T-helper 2 cell treated with Interferon-gamma antibody and Interleukin-4, amounts not matched to agents 5 μg/mL and 100 μg/mL, for 36 hours (primary cell): ENCODE measurements around the gene TRIM17.

Experiments
- DNase-seq: peaks from one replicate; pipeline ENCODE4 v3.0.0; 2021; ENCODE audit warnings: low spot score
- H3K27ac Mint-ChIP-seq: one replicate; pipeline ENCODE4 v1.8.0; 2021; ENCODE audit warnings: mild to moderate bottlenecking, mixed read lengths
- H3K27me3 Mint-ChIP-seq: one replicate; pipeline ENCODE4 v1.8.0; 2021; ENCODE audit warnings: low read depth, mixed read lengths
- H3K36me3 Mint-ChIP-seq: one replicate; pipeline ENCODE4 v1.8.0; 2021; ENCODE audit warnings: low read depth, mixed read lengths
- H3K4me1 Mint-ChIP-seq: one replicate; pipeline ENCODE4 v1.8.0; 2021; ENCODE audit warnings: low read depth, mixed read lengths
- H3K4me3 Mint-ChIP-seq: one replicate; pipeline ENCODE4 v1.8.0; 2022; ENCODE audit warnings: mild to moderate bottlenecking, moderate library complexity, mixed read lengths
- H3K9me3 Mint-ChIP-seq: one replicate; pipeline ENCODE4 v1.8.0; 2021; ENCODE audit warnings: mixed read lengths

Gene TRIM17

GRCh38 chr1:228378873-228379460 is 37.7 kb downstream of the TRIM17 start:
- Mint-ChIP-seq H3K27me3 (peaks cover 38% of the 10 kb centered on the region), H3K27ac (peak overlapping the region; percentile 20), H3K4me3 (peak overlapping the region; percentile 87), H3K9me3 (no peaks in the 10 kb centered on the region), H3K36me3 (no peaks in the 10 kb centered on the region), H3K4me1 (peaks cover 6% of the 10 kb centered on the region)
- DNase-seq = no peak

DNA sequence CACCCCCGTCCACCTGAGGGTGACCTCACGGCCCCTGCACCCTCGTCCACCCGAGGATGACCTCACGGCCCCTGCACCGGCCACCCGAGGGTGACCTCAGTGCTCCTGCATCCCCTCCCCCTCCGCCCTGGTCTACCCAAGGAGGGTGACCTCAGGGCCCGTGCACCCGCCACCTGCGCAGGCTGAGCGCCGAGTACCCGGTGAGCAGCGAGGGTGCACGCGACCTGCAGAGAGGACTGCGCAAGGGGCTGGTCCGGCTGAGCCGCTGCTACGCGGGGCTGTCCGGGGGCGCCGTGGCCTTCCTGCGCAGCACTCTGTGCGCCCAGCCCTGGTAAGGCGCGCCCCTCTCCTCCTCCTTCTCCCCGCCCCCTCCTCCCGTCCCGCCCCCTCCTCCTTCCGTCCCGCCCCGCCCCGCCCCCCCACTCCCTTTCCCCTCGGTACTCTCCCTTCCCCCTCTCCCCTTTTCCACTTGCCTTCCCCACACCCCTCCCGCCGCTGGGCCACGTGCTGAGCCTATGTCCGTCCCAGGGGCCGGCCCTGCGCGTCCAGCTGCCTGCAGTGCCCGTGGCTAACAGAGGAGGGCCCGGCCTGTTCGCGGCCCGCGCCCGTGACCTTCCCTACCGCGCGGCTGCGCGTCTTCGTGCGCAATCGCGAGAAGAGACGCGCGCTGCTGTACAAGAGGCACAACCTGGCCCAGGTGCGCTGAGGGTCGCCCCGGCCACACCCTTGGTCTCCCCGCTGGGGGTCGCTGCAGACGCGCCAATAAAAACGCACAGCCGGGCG is 38.4 kb downstream of the TRIM17 start:
- Mint-ChIP-seq H3K27me3 (peaks cover 36% of the 10 kb centered on the region), H3K27ac (no peak overlapping the region), H3K4me3 (peak overlapping the region; percentile 87), H3K4me1 (peaks cover 6% of the 10 kb centered on the region), H3K9me3 (no peaks in the 10 kb centered on the region), H3K36me3 (no peaks in the 10 kb centered on the region)
- peak; percentile 49 for DNase-seq

DNA sequence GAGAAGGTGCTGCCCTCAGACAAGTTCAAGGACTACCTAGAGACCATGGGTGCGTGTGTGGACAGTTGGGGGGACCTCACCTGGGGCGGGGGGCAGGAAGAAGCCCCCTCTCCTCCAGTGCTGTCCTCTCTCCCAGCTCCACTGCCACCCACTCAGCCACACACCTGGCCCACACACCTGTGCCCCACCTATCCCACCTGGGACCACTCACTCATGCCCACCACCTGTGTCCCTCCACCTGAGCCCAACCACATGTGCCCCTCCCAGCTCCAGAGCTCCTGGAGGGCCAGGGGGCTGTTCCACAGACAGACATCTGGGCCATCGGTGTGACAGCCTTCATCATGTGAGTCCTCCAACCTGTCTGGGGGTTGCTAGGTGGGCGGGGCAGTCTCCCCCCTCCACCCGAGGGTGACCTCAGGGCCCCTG is 39.0 kb downstream of the TRIM17 start:
- no peak overlapping the region for H3K27ac Mint-ChIP-seq
- no peak for DNase-seq
- peaks cover 6% of the 10 kb centered on the region for H3K4me1 Mint-ChIP-seq

DNA sequence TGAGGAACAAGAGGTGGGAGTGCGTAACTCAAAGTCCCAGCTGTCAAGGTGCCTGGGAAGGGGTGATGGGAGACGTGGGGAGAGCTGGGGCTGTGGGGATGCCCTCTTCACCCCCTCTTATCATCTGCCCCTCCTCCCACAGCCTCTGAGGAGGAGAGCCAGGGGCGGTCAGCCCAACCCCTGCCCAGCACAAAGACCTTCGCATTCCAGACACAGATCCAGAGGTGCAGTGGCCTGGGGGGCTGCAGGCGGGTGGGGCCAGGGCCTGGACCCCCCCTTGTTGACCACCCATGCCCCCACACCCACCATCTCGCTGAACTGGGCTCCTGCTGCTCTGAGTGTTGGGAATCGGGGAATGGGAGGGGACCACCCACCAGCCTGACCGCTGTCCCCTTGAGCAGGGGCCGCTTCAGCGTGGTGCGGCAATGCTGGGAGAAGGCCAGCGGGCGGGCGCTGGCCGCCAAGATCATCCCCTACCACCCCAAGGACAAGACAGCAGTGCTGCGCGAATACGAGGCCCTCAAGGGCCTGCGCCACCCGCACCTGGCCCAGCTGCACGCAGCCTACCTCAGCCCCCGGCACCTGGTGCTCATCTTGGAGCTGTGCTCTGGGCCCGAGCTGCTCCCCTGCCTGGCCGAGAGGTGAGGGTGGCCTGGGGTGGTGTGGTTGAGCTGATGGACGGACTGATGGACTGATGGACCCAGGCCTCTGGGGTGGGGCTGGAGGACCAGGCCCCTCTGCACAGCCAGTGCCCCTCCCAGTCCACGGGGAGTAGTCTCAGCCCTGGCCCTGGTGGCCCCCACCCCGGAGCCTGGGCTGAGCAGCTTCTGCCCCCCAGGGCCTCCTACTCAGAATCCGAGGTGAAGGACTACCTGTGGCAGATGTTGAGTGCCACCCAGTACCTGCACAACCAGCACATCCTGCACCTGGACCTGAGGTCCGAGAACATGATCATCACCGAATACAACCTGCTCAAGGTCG is 39.7 kb downstream of the TRIM17 start:
- H3K27ac Mint-ChIP-seq = no peak overlapping the region
- H3K4me3 Mint-ChIP-seq = no peak overlapping the region
- peaks cover 6% of the 10 kb centered on the region for H3K4me1 Mint-ChIP-seq
- H3K36me3 Mint-ChIP-seq = no peaks in the 10 kb centered on the region
- peaks cover 28% of the 10 kb centered on the region for H3K27me3 Mint-ChIP-seq
- DNase-seq = no peak
- H3K9me3 Mint-ChIP-seq = no peaks in the 10 kb centered on the region

More for the DNA sequence above, 39.0 kb downstream of the TRIM17 start:
- no peaks in the 10 kb centered on the region for H3K9me3 Mint-ChIP-seq
- no peaks in the 10 kb centered on the region for H3K36me3 Mint-ChIP-seq
- peaks cover 32% of the 10 kb centered on the region for H3K27me3 Mint-ChIP-seq
- peak overlapping the region; percentile 18 for H3K4me3 Mint-ChIP-seq

GRCh38 chr1:228376262-228376628 is 40.4 kb downstream of the TRIM17 start:
- H3K4me3 Mint-ChIP-seq = no peak overlapping the region
- H3K9me3 Mint-ChIP-seq = no peaks in the 10 kb centered on the region
- peaks cover 24% of the 10 kb centered on the region for H3K27me3 Mint-ChIP-seq
- H3K27ac Mint-ChIP-seq = no peak overlapping the region
- H3K36me3 Mint-ChIP-seq = no peaks in the 10 kb centered on the region
- DNase-seq = no peak
- peaks cover 6% of the 10 kb centered on the region for H3K4me1 Mint-ChIP-seq

DNA sequence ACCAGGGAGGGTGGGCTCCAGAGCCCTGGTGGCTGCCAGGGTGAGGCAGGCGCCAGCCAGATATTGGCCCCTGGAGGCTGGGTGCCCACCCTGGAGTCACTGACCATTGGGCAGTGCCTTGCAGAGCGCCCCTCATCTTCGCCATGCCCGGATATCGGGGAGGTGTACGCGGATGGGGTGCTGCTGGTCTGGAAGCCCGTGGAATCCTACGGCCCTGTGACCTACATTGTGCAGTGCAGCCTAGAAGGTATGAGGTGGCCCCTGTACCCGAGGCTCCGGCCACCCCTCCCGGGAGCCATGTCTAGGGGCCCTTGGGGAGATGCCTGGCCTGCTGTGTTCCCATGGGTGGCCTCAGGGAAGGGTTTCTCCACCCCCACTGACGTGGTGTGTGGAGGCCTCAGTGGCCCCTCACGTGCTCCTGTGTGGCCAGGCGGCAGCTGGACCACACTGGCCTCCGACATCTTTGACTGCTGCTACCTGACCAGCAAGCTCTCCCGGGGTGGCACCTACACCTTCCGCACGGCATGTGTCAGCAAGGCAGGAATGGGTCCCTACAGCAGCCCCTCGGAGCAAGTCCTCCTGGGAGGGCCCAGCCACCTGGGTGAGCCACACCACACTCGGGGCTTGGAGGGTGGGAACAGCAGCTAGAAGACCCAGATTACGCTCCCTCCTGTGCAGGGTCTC is 40.9 kb downstream of the TRIM17 start:
- Mint-ChIP-seq H3K36me3 (no peaks in the 10 kb centered on the region), H3K27ac (no peak overlapping the region)

DNA sequence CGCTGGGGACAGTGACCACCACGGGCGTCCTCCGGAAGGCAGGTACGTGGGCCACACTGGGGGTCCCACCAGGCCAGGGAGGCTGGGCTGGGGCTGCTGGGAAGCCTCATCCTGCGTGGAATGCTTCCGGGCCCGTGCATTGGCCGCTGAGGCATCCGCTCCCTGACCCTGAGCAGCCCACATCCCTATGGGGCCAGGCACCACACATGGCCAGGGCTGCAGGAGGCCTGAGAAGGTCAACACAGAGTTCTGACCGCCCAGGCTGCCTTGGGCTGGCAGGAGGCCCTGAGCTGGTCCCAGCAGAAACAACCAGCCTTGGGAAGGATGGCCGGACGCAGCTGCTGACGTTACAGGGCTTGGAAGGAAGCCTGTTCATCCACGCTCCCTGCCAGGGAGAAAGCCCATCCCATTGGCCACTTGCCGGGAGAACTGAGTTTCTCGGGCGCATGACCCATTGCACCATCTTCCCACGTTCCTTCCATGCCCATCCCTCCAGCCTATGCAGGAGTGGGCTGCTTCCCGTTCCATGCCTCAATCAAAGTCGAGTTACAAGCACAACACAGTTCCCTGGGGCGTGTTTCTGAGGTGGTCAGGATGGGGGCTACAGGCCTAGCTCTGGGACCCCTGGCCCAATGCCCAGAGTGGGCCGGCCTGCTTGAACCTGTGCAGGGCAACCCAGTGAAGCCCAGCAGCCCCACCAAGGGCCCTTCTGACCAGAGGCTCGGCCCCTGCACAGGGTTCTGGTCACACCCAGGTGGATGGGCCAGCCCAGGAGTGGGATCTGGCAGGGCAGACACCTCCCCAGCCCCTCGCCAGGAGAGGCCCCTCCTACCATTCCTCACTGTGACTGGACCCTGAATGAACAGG is 41.7 kb downstream of the TRIM17 start:
- peaks cover 6% of the 10 kb centered on the region for H3K4me1 Mint-ChIP-seq
- H3K4me3 Mint-ChIP-seq = no peak overlapping the region
- DNase-seq = no peak
- no peaks in the 10 kb centered on the region for H3K9me3 Mint-ChIP-seq
- no peaks in the 10 kb centered on the region for H3K36me3 Mint-ChIP-seq
- H3K27ac Mint-ChIP-seq = no peak overlapping the region
- peaks cover 11% of the 10 kb centered on the region for H3K27me3 Mint-ChIP-seq

More for the DNA sequence above, 40.9 kb downstream of the TRIM17 start:
- Mint-ChIP-seq H3K27me3 (peaks cover 19% of the 10 kb centered on the region), H3K4me3 (no peak overlapping the region), H3K4me1 (peaks cover 6% of the 10 kb centered on the region), H3K9me3 (no peaks in the 10 kb centered on the region)
- DNase-seq = no peak

GRCh38 chr1:228373681-228374571 is 42.7 kb downstream of the TRIM17 start:
- peaks cover 3% of the 10 kb centered on the region for H3K4me1 Mint-ChIP-seq

DNA sequence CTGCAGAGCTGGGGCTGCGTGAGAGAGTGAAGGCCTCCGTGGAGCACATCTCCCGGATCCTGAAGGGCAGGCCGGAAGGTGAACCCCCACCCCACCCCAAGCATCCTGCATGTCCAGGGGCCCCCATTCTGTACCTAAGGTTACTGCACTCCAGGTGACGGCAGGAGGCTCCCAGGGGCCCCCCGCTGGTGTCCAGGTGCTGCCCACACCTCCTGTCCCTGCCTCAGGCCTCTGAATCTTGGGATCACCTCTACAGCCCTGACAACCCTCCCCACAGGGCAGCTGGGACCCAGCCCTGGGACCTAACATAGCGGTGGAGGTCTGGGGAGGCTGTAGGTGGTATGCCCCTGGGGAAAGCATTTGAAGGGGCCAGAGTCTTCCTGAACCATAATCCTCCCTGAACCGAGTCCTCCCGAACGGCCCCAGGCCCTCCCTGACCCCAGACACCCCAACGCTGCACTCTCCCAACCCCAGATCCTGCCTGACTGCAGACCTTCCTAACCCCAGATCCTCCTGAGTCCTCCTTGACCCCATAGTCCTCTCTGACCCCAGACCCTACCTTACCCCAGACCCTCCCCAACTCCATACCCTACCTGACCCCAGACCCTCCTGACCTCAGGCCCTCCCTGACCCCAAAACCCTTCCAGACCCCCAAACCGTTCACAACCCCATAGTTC is 43.5 kb downstream of the TRIM17 start:
- H3K4me1 Mint-ChIP-seq = no peaks in the 10 kb centered on the region
- H3K27me3 Mint-ChIP-seq = no peaks in the 10 kb centered on the region
- H3K27ac Mint-ChIP-seq = no peak overlapping the region
- DNase-seq = no peak
- H3K9me3 Mint-ChIP-seq = no peaks in the 10 kb centered on the region
- H3K4me3 Mint-ChIP-seq = no peak overlapping the region
- no peaks in the 10 kb centered on the region for H3K36me3 Mint-ChIP-seq

More at GRCh38 chr1:228373681-228374571, 42.7 kb downstream of the TRIM17 start:
- DNase-seq = no peak
- Mint-ChIP-seq H3K27ac (no peak overlapping the region), H3K36me3 (no peaks in the 10 kb centered on the region), H3K4me3 (no peak overlapping the region), H3K9me3 (no peaks in the 10 kb centered on the region), H3K27me3 (peaks cover 2% of the 10 kb centered on the region)

DNA sequence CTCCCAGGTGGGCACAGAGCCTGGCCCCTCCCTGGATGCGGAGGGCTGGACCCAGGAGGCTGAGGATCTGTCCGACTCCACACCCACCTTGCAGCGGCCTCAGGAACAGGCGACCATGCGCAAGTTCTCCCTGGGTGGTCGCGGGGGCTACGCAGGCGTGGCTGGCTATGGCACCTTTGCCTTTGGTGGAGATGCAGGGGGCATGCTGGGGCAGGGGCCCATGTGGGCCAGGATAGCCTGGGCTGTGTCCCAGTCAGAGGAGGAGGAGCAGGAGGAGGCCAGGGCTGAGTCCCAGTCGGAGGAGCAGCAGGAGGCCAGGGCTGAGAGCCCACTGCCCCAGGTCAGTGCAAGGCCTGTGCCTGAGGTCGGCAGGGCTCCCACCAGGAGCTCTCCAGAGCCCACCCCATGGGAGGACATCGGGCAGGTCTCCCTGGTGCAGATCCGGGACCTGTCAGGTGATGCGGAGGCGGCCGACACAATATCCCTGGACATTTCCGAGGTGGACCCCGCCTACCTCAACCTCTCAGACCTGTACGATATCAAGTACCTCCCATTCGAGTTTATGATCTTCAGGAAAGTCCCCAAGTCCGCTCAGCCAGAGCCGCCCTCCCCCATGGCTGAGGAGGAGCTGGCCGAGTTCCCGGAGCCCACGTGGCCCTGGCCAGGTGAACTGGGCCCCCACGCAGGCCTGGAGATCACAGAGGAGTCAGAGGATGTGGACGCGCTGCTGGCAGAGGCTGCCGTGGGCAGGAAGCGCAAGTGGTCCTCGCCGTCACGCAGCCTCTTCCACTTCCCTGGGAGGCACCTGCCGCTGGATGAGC is 44.3 kb downstream of the TRIM17 start:
- Mint-ChIP-seq H3K36me3 (no peaks in the 10 kb centered on the region), H3K27me3 (no peaks in the 10 kb centered on the region), H3K4me1 (no peaks in the 10 kb centered on the region), H3K9me3 (no peaks in the 10 kb centered on the region), H3K4me3 (no peak overlapping the region), H3K27ac (no peak overlapping the region)
- DNase-seq = no peak

DNA sequence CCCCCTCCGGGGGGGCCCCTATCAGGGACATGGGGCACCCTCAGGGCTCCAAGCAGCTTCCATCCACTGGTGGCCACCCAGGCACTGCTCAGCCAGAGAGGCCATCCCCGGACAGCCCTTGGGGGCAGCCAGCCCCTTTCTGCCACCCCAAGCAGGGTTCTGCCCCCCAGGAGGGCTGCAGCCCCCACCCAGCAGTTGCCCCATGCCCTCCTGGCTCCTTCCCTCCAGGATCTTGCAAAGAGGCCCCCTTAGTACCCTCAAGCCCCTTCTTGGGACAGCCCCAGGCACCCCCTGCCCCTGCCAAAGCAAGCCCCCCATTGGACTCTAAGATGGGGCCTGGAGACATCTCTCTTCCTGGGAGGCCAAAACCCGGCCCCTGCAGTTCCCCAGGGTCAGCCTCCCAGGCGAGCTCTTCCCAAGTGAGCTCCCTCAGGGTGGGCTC is 44.9 kb downstream of the TRIM17 start:
- Mint-ChIP-seq H3K4me3 (no peak overlapping the region), H3K4me1 (no peaks in the 10 kb centered on the region), H3K27me3 (no peaks in the 10 kb centered on the region), H3K36me3 (no peaks in the 10 kb centered on the region), H3K27ac (no peak overlapping the region), H3K9me3 (no peaks in the 10 kb centered on the region)
- DNase-seq = no peak
